ENCODE data around the gene STUB1. TPM values are rescaled to one million over a fixed set of nuclear protein-coding genes. Genes with fewer than 3 reads are reported as not detected.
A peak's percentile ranks its signal among the peaks of the same experiment; 100 is the strongest.

STUB1 gene
- total and polyA plus RNA-seq, 2 of the 8 experiments (the other 6 are each of a cell fraction or from before 2014, with no cell fraction given), result 89.9 to 103 TPM

GRCh38 chr16:642189-643049, 37.8 kb upstream of the STUB1 start:
- H2BK15ac ChIP-seq (ENCODE audit: low read length), result no peak overlapping the region
- peaks cover 0 to 5% (median 1%) of the 10 kb centered on the region in 4 experiments; a peak in 2 of 7 replicates for H3K27me3 ChIP-seq (replicated peaks in 1 of 4; ENCODE audit: control insufficient read depth in 3 of 4, extremely low read depth in 1 of 4, insufficient read depth in 3 of 4, low read length in 3 of 4)
- peaks cover 0 to 5% of the 10 kb centered on the region in 2 experiments for H4K20me1 ChIP-seq (replicated peaks in 1 of 2; ENCODE audit: control insufficient read depth in 1 of 2, insufficient read depth in 2 of 2, low read length in 2 of 2)
- ChIA-PET POLR2A (ENCODE audit: partially characterized antibody) (interaction anchor here (0.9 to 1.4 kb wide), 7 partner anchors 11 to 115 kb away, joined by 3 to 5 read pairs (median 3); partner anchors contain the start of genes CAPN15, JMJD8 and WDR24), CTCF (ENCODE audit: partially characterized antibody) (interaction anchor here (1.0 to 3.4 kb wide), 3 partner anchors 18 to 39 kb away, joined by 3 to 22 read pairs (median 5); no protein-coding TSS in a partner anchor)
- no peaks in the 10 kb centered on the region; the same call in 1 of the 2 replicates for H3K79me1 ChIP-seq (ENCODE audit: low read depth, low read length)
- H4K8ac ChIP-seq (ENCODE audit: extremely low read depth, insufficient read depth, low read length), result peak overlapping the region; percentile 84; the same call in 1 of the 2 replicates
- H3K14ac ChIP-seq (ENCODE audit: insufficient read length), result no peak overlapping the region
- peak overlapping the region; percentile 81; the same call in 1 of the 2 replicates for H2BK5ac ChIP-seq (ENCODE audit: low read depth, low read length)
- H3K4ac ChIP-seq (replicated peaks; ENCODE audit: insufficient read length, low read depth, low read length), result peak overlapping the region; percentile 44
- H3K27ac ChIP-seq (ENCODE audit: low read depth, low read length), result no peak overlapping the region
- no peak overlapping the region for H2AK5ac ChIP-seq (ENCODE audit: low read depth, low read length)
- 19% methylated on average over 36 of the region's 72 CpGs; no CpG with 5 or more reads in 1 of the 2 experiments for WGBS, 2 experiments (ENCODE audit: extremely low coverage in 1 of 2, insufficient coverage in 1 of 2, insufficient read length in 1 of 2, insufficient replicate concordance in 2 of 2, low coverage in 1 of 2, low lambda C conversion rate in 2 of 2, missing lambda C conversion rate in 1 of 2)
- peak overlapping the region; percentile 54 for H4K91ac ChIP-seq (replicated peaks; ENCODE audit: insufficient read length, low read length)
- H3K4me1 ChIP-seq (replicated peaks in 1 of 4; ENCODE audit: control insufficient read depth in 3 of 4, insufficient read depth in 4 of 4, low read length in 3 of 4), result peaks cover 0 to 26% (median 20%) of the 10 kb centered on the region in 4 experiments; a peak in 6 of 7 replicates
- H2BK20ac ChIP-seq (ENCODE audit: low read length), result no peak overlapping the region
- H3K18ac ChIP-seq (ENCODE audit: extremely low read depth, low read length), result peak overlapping the region; percentile 48
- DNase-seq (ENCODE audit: low read depth in 1 of 2, low spot score in 2 of 2) (peak in 1 of 2 experiments; percentile 73), FAIRE-seq (no peak)
- H2BK120ac ChIP-seq (replicated peaks; ENCODE audit: low read depth, low read length), result no peak overlapping the region
- H2AFZ ChIP-seq (ENCODE audit: low read length), result no peak overlapping the region; the same call in 1 of the 2 replicates
- H3K4me3 ChIP-seq (ENCODE audit: extremely low read depth in 1 of 4, insufficient read depth in 2 of 4, low read depth in 3 of 4, low read length in 4 of 4), result peak overlapping the region; percentile 51 to 88 (median 61)
- peak overlapping the region; percentile 56 to 80 for H3K4me2 ChIP-seq (ENCODE audit: insufficient read depth in 1 of 2, low read depth in 2 of 2, low read length in 2 of 2)
- H3K9ac ChIP-seq (replicated peaks in 1 of 4; ENCODE audit: extremely low read depth in 1 of 4, low read depth in 3 of 4, low read length in 3 of 4), result peak overlapping the region in 3 of 4 experiments; percentile 42 to 67 (median 55); a peak in 5 of 7 replicates
- H3K36me3 ChIP-seq (ENCODE audit: control insufficient read depth in 2 of 4, insufficient read depth in 4 of 4, low read length in 3 of 4), result no peaks in the 10 kb centered on the region
- H3K23ac ChIP-seq (ENCODE audit: insufficient read length), result no peak overlapping the region
- H2BK12ac ChIP-seq (ENCODE audit: low read depth, low read length), result no peak overlapping the region
- H3K9me3 ChIP-seq (ENCODE audit: insufficient read depth in 2 of 2, low read depth in 1 of 2, low read length in 1 of 2), result no peaks in the 10 kb centered on the region
- H3K23me2 ChIP-seq (ENCODE audit: low read depth, low read length), result peaks cover 8% of the 10 kb centered on the region; the same call in 1 of the 2 replicates
- peak overlapping the region; percentile 77 for H3K56ac ChIP-seq (replicated peaks; ENCODE audit: insufficient read length, low read depth, low read length)
- H3K79me2 ChIP-seq (ENCODE audit: control insufficient read depth in 1 of 2, insufficient read depth in 2 of 2, low read length in 2 of 2), result peaks cover 0 to 2% of the 10 kb centered on the region in 2 experiments; a peak in 1 of 4 replicates
- no peak overlapping the region for H4K5ac ChIP-seq (ENCODE audit: insufficient read length, low read depth, low read length)
- TF ChIP-seq SIN3A (conservative IDR thresholded peaks at IDR 0.05 in 1 of 2, IDR thresholded peaks at IDR 0.05 in 1 of 2; ENCODE audit: low read depth in 1 of 2, low read length in 2 of 2) (peak in 1 of 2 experiments; percentile 24; a peak in 1 of 4 replicates), SUZ12 (IDR thresholded peaks at IDR 0.05; ENCODE audit: low read length) (no peak), ASH2L (IDR thresholded peaks at IDR 0.05; ENCODE audit: low read length) (peak; percentile 17), TBP (IDR thresholded peaks at IDR 0.05; ENCODE audit: low read depth, low read length) (no peak), TAF1 (IDR thresholded peaks at IDR 0.05; ENCODE audit: low read depth, low read length) (0 out of 2 replicates have a peak, but pooled peaks have one; percentile 22), BACH1 (IDR thresholded peaks at IDR 0.05; ENCODE audit: low read length) (no peak), MAX (IDR thresholded peaks at IDR 0.05) (peak; percentile 90), FOSL1 (IDR thresholded peaks at IDR 0.05; ENCODE audit: insufficient read depth, low read depth, low read length) (no peak), RNF2 (IDR thresholded peaks at IDR 0.05; ENCODE audit: borderline replicate concordance, low read depth, low read length, missing control alignments, poor library complexity, severe bottlenecking) (no peak), CBX5 (IDR thresholded peaks at IDR 0.05; ENCODE audit: low read depth, low read length) (no peak)
